Naive thymus-derived CD8-positive, alpha-beta T cell (primary cell): ENCODE data around the gene WWC1. TPM values are rescaled to one million over a fixed set of nuclear protein-coding genes. Genes with fewer than 3 reads are reported as not detected.

Source experiments
- ATAC-seq, 2 donors: fragments of 150-1000 bp; cut with Tn5 transposase in 1 of 2; sonication (Bioruptor Pico), chemical (Tn5 transposase) in 1 of 2; 1 replicate in 1 of 2; 2 replicates in 1 of 2; pipeline ENCODE4 v1.10.0; 2021; ENCODE audit warnings: mild to moderate bottlenecking in 2 of 2, moderate library complexity in 2 of 2
- POLR2A ChIA-PET: fragments of 350-600 bp; sonication (Branson Sonifier 250); formaldehyde crosslinking; loops from one replicate; lab custom pipeline; 2021; ENCODE audit warnings: antibody characterized with exemption; lab: Charles Lee
- DNase-seq, 10 donors: peaks; one replicate each; pipeline versions ENCODE4 v3.0.0 to v3.0.0-alpha.2; 2020 to 2022
- H3K27ac Mint-ChIP-seq, 10 donors: one replicate each; pipeline ENCODE4 v1.8.0; 2020 to 2022; ENCODE audit warnings: mild to moderate bottlenecking in 10 of 10, mixed read lengths in 10 of 10, moderate library complexity in 4 of 10, inconsistent platforms in 1 of 10
- H3K27me3 Mint-ChIP-seq, 5 donors: one replicate each; pipeline ENCODE4 v1.8.0; 2021 to 2022; ENCODE audit warnings: mixed read lengths in 5 of 5
- H3K36me3 Mint-ChIP-seq, 3 donors: one replicate each; pipeline ENCODE4 v1.8.0; 2020 to 2022; ENCODE audit warnings: mixed read lengths in 3 of 3, mild to moderate bottlenecking in 2 of 3, inconsistent platforms in 1 of 3
- H3K4me1 Mint-ChIP-seq, 4 donors: one replicate each; pipeline ENCODE4 v1.8.0; 2021 to 2022; ENCODE audit warnings: mixed read lengths in 4 of 4
- H3K4me3 Mint-ChIP-seq, 10 donors: one replicate each; pipeline ENCODE4 v1.8.0; 2020 to 2022; ENCODE audit warnings: mild to moderate bottlenecking in 10 of 10, mixed read lengths in 10 of 10, moderate library complexity in 6 of 10, inconsistent platforms in 1 of 10
- H3K9me3 Mint-ChIP-seq, 9 donors: one replicate each; pipeline ENCODE4 v1.8.0; 2020 to 2022; ENCODE audit warnings: mixed read lengths in 9 of 9, mild to moderate bottlenecking in 3 of 9, inconsistent platforms in 1 of 9, moderate library complexity in 1 of 9
- polyA plus RNA-seq, 3 donors: library from polyadenylated mRNA; unstranded; fragments of 300-500 nt; fragmentation: Illumina TruSeq; gene quantifications; one replicate each; pipeline ENCODE4 v1.2.3, GENCODE V29; 2021
- total RNA-seq, 8 experiments: library from RNA in 2 of 8; stranded (reverse) in 2 of 8; gene quantifications; one replicate each; pipeline ENCODE4 v1.2.3 and lab custom pipeline; 2021 to 2026

The WWC1 gene
- total and polyA plus RNA-seq, 5 experiments from 2014 or later = 0.15 to 0.62 TPM; not detected in 3

DNA sequence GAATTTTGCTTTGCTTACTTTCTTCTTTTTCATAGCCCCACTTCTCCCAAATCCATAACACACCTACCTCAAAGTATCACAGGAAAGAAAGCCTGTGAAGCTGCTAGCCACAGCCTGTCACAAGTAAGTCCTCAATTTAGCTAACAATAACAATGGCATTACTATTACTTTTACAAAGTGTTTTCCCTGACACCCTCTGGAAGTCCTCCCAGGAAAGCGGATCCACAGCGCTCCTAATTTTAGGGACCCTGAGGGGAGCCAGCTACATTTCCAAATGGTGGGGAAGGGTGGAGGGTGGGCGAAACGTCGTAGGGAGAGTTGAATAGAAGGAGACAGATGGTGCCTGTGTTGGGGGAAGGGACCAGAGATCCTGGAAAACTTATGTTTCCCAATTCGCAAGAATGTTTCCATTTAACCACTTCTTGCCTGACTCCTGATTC is 523 bp upstream of the WWC1 start:
- peaks cover 0 to 16% (median 4%) of the 10 kb centered on the region in 4 donors for H3K4me1 Mint-ChIP-seq
- peaks cover 2 to 6% (median 5%) of the 10 kb centered on the region in 3 donors for H3K36me3 Mint-ChIP-seq
- peaks cover 32 to 77% (median 51%) of the 10 kb centered on the region in 5 donors for H3K27me3 Mint-ChIP-seq
- H3K4me3 Mint-ChIP-seq = peak overlapping the region; percentile 25 to 76 (median 68)
- ATAC-seq (no peak), DNase-seq (no peak)
- H3K27ac Mint-ChIP-seq = no peak overlapping the region
- POLR2A ChIA-PET = no interaction called here
- peaks cover 0 to 14% (median 2%) of the 10 kb centered on the region in 9 donors for H3K9me3 Mint-ChIP-seq

DNA sequence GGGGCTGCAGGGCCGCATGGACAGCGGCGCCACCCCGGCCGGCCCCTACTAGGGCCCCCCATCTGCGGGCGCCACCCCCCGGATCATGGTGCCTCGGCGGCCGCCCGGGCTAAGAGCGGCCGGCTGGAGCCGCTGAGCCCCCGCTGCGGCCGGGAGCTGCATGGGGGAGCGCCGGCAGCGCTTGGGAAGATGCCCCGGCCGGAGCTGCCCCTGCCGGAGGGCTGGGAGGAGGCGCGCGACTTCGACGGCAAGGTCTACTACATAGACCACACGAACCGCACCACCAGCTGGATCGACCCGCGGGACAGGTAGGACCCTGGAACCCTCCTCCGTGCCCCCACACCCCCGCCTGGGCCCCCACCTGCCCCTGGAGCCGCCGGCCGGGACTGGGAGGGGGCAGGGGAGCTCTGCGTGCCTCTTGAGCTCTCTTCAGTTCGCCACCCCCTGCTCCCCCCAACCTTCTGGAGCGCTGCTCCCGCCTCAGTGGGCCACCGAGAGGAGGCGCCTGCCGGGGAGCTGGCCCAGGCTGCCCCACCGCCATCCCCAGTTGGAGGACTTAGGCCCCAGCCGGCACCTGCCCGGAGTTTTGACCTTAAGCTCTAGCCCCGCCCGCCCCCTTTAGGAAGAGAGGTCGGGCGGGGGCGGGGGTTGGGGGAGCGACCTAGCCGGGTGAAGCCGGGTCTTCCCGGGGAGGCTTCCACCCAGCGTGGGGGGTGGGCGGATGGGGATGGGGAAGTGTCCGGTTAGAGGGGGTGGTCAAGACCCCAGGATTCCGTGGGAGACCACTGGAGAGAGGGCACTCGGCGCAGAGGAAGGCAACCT is 730 bp downstream of the WWC1 start:
- DNase-seq (no peak), ATAC-seq (no peak)
- Mint-ChIP-seq H3K4me3 (peak overlapping the region in 3 of 10 donors; percentile 11 to 57 (median 50)), H3K4me1 (peaks cover 0 to 16% (median 4%) of the 10 kb centered on the region in 4 donors), H3K27ac (no peak overlapping the region), H3K36me3 (peaks cover 2 to 6% (median 5%) of the 10 kb centered on the region in 3 donors), H3K27me3 (peaks cover 32 to 69% (median 47%) of the 10 kb centered on the region in 5 donors), H3K9me3 (peaks cover 0 to 13% (median 0%) of the 10 kb centered on the region in 9 donors)
- POLR2A ChIA-PET = no interaction called here

DNA sequence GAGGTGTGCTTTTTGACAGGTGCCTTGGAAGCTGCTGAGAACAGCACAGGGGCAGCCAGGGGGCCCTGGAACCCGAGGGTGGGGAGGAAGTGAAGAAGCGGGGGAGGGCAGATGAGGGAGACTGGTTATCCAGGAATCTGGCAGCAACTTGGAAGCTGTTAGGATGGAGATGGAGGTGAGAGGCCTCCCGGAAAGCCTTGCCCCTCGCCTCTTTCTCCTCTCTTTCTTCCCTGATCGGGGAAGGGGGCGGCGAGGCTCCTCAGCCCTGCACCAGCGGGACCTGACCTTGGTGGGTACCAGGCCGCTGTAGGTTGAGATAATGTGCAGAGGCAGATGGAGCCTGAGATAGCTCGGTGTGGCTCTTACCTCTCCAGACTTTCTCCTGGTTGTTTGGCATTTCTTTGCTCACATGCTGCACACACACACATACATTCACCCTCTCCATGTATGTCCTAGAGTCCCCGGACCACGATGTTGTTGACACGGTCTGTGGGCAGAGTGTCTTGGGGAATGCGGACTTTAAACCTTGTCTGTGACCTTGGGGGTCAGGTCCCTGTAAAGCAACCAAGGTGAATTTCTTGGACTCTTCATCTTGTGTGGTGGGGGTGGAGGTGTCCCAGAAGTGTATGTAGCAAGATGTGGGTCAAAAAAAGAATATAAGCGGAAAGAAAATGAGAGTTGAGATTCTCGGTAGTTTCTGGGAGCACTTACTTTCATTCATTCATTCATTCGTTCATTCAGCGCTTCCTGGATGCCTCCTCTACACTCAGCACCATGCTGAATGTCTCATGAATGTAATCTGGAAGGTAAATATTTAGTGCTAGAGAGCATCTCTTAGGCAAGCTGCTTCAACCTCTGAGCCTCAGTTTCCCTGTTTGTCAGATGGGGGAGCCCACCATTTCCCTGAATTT is 1.6 kb downstream of the WWC1 start:
- H3K27me3 Mint-ChIP-seq = peaks cover 26 to 61% (median 42%) of the 10 kb centered on the region in 5 donors
- DNase-seq (no peak), ATAC-seq (no peak)
- H3K4me1 Mint-ChIP-seq = peaks cover 0 to 16% (median 4%) of the 10 kb centered on the region in 4 donors
- peak overlapping the region in 1 of 10 donors; percentile 67 for H3K27ac Mint-ChIP-seq
- POLR2A ChIA-PET = interaction anchor here (0.6 kb wide), 1 partner anchor 12 kb away, joined by 4 read pairs; no protein-coding TSS in a partner anchor
- H3K4me3 Mint-ChIP-seq = peak overlapping the region in 7 of 10 donors; percentile 26 to 68 (median 50)
- H3K9me3 Mint-ChIP-seq = peaks cover 0 to 8% (median 0%) of the 10 kb centered on the region in 9 donors
- peaks cover 2 to 5% (median 3%) of the 10 kb centered on the region in 3 donors for H3K36me3 Mint-ChIP-seq

DNA sequence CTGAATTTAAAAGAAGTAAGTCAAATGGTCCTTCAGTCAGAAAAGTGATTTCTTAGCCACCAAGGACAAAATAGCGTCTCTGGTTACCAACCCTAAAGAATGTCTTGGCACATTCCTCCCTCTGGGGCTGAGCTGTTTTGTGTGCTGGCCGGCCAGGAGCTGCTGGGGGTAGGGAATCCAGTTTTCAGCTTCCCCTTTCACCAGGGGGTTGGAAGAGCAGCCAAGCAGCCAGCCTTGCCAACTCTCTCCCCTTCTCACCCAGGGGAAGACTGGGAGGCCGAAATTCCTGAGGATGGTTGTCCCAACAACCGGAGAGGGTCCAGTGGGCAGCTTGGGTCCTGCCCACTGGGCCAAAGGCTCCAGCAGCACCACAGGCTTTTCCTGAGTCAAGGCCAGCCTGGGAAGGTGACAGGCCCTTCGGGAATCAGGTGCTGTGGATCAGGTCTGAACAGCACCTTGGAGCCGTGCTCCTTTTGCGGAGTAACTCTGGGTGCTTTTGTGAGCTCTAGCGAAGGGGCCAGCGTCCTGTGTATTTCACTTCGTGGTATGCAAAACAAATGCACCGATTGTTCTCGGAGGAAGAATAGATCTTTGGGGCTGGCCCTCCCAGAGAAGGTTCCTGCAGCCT is 4.2 kb downstream of the WWC1 start:
- no peak for DNase-seq
- H3K27ac Mint-ChIP-seq = no peak overlapping the region
- no peak for ATAC-seq
- H3K36me3 Mint-ChIP-seq = peaks cover 0 to 2% (median 0%) of the 10 kb centered on the region in 3 donors
- H3K27me3 Mint-ChIP-seq = peaks cover 18 to 50% (median 29%) of the 10 kb centered on the region in 5 donors
- peaks cover 0 to 10% (median 4%) of the 10 kb centered on the region in 4 donors for H3K4me1 Mint-ChIP-seq
- POLR2A ChIA-PET = interaction anchor here (0.7 kb wide), 1 partner anchor 1815 kb away, joined by 4 read pairs; no protein-coding TSS in a partner anchor
- peaks cover 0 to 3% (median 0%) of the 10 kb centered on the region in 9 donors for H3K9me3 Mint-ChIP-seq
- no peak overlapping the region for H3K4me3 Mint-ChIP-seq

DNA sequence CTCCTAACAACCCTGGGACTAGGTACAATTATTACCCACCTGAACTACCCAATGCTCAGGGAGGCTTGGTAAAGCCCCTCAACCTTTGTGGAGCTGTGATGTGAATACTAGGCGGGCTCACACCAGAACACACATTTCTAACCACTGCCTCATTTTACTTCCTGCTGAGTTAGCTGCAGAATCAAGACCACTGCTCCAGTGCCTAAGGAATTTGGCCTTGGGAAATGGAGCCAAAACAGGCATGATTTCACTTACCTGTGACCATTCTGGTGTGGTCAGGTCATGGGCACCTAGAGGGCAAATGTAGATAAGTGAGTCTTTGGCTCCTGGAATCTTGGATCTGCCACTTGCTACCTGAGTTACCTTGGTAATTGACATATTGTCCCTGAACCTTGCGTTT is 5.2 kb downstream of the WWC1 start:
- POLR2A ChIA-PET = no interaction called here
- H3K27me3 Mint-ChIP-seq = peaks cover 13 to 43% (median 26%) of the 10 kb centered on the region in 5 donors
- H3K36me3 Mint-ChIP-seq = no peaks in the 10 kb centered on the region
- H3K4me3 Mint-ChIP-seq = no peak overlapping the region
- H3K27ac Mint-ChIP-seq = no peak overlapping the region
- peaks cover 0 to 2% (median 0%) of the 10 kb centered on the region in 9 donors for H3K9me3 Mint-ChIP-seq
- DNase-seq (no peak), ATAC-seq (no peak)
- peaks cover 0 to 5% (median 1%) of the 10 kb centered on the region in 4 donors for H3K4me1 Mint-ChIP-seq

DNA sequence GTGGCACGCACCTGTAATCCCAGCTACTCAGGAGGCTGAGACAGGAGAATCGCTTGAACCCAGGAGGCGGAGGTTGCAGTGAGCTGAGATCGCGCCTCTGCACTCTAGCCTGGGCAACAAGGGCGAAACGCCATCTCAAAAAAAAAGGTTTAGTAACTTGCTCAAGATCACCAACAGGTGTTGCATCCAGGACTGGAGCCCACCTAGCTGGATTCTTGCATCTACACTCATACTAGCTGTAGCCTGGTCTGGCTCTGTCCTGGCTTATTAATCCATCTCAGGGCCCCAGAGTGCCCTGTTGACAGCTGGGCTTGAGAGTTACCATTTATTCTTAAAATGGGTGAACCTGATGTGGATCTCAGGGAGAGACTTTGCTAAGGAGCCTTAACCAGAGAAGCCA is 7.5 kb downstream of the WWC1 start:
- Mint-ChIP-seq H3K4me3 (no peak overlapping the region), H3K4me1 (no peaks in the 10 kb centered on the region), H3K27me3 (peaks cover 6 to 29% (median 18%) of the 10 kb centered on the region in 5 donors), H3K36me3 (no peaks in the 10 kb centered on the region), H3K9me3 (peaks cover 0 to 2% (median 0%) of the 10 kb centered on the region in 9 donors), H3K27ac (no peak overlapping the region)
- ATAC-seq (no peak), DNase-seq (no peak)
- POLR2A ChIA-PET = no interaction called here

DNA sequence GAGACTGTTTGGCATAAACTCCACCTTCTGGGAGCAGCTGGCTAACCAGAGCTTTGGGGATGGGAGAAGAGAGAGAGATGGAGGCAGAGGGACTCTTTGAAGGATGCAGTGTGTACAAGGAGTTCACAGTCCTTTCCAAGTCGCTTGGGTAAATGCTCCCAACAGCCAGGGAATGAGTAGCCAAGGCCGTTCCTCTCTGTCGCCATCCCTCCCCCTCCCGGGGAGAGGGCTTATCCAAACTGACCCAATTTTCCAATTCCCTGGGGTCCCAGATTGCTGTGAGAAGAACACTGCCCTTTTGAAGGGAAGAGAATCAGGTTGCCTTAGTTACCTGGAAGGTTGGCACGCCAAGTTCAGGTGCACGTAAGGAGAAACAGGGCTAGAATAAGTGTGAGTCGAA is 7.9 kb downstream of the WWC1 start:
- Mint-ChIP-seq H3K36me3 (no peaks in the 10 kb centered on the region), H3K4me1 (no peaks in the 10 kb centered on the region), H3K4me3 (no peak overlapping the region), H3K27ac (no peak overlapping the region), H3K9me3 (peaks cover 0 to 2% (median 0%) of the 10 kb centered on the region in 9 donors), H3K27me3 (peaks cover 3 to 25% (median 14%) of the 10 kb centered on the region in 5 donors)
- POLR2A ChIA-PET = no interaction called here
- DNase-seq = no peak
- no peak for ATAC-seq

DNA sequence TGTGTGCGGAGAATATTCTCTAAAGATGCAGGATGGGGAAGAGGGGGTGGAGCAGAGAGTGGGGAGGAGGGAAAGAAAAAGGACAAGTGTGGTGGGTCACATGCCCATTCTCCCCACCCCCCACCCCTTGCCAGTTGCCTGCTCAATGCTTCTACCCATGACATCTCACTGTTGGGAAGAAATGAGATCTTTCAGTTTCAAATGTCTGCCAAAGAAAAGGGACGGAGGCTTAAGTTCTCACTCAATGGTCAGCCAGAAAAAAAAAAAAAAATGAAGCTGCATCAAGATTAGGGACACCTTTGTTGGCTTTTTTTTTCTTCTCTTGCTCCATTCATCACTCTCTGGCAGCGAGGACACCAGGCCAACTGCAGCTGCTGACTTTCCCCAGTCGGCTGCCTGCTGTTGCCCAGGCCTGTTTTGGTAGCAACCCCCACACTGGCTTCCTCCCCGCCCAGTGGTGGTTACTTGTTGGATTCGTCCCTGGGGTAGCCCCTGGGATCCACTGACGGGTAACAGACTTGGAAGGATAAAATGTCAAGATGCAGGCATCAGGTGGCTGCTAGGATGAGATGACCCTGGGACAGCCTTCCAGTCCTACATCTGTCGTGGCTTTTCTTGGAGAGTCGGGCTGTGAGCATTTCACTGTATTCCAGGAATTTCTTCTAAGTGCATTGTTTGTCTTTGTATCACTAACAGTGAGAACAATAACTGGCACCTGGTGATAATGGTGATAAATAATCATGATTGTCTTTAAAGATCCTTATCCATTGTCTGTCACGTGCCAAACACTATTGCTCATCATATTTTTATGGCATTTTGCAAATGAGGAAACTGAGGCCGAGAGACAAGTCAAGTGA is 9.1 kb downstream of the WWC1 start:
- Mint-ChIP-seq H3K27ac (no peak overlapping the region), H3K4me1 (no peaks in the 10 kb centered on the region), H3K4me3 (no peak overlapping the region), H3K9me3 (peaks cover 0 to 2% (median 0%) of the 10 kb centered on the region in 9 donors), H3K27me3 (peaks cover 0 to 17% (median 8%) of the 10 kb centered on the region in 5 donors), H3K36me3 (no peaks in the 10 kb centered on the region)
- POLR2A ChIA-PET = no interaction called here
- DNase-seq (no peak), ATAC-seq (no peak)

DNA sequence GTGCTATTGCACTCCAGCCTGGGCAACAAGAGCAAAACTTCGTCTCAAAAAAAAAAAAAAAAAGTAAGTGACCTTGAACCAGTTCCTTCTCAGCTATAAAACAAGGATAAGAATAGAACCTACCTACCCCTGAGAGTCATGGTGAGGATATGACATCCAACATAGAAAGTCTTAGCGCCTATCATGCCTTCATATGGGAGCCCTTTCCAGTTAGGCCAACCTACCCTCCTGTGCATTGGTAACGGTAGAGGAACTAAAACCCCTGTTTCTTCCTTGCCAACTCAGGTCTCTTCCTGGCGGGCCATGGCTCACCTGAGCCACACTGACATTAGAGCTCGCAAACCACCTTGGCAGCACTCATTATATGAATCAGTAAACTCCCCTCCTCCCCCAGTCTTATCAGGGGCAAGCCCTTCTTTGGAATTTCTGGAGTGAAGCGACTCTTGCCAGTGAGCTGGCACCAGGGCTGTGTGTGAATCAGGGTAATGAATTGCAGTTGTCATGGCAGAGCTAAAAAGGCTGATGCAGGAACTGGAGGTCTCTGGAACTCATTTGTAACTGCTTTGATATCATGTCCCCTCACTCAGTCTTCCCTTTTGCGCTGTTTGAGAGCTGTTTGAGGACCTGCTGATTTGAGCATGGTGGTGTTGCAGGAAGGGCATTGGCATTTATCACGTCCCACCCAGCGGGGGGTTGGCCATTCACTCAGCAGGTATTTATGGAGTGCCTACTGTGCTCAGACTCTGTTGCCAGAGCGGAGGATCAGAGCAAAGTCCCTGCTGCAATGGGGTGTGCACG is 10.3 kb downstream of the WWC1 start:
- ATAC-seq (no peak), DNase-seq (no peak)
- Mint-ChIP-seq H3K4me3 (no peak overlapping the region), H3K36me3 (no peaks in the 10 kb centered on the region), H3K9me3 (peaks cover 0 to 2% (median 0%) of the 10 kb centered on the region in 9 donors), H3K4me1 (no peaks in the 10 kb centered on the region), H3K27ac (no peak overlapping the region), H3K27me3 (peaks cover 0 to 11% (median 8%) of the 10 kb centered on the region in 5 donors)
- POLR2A ChIA-PET = no interaction called here

DNA sequence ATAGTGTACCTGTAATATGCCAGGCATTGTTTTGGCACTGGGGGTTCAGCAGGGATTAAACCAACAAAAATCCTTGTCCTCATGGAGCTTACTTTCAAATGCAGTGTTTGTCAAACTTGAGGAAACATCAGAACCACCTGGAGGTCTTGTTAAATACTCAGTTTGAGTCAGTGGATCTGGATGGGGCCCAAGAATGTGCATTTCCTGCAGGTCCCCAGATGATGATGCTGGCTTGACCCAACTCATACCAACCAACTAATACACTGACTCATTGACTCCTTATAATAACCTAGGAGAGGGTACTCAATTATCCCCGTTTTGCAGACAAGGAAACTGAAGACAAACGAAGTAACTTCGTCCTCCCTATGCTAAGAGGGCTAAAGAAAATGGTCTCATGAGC is 11.3 kb downstream of the WWC1 start:
- no peaks in the 10 kb centered on the region for H3K4me1 Mint-ChIP-seq
- H3K27me3 Mint-ChIP-seq = peaks cover 2 to 11% (median 8%) of the 10 kb centered on the region in 5 donors
- H3K9me3 Mint-ChIP-seq = peaks cover 0 to 2% (median 0%) of the 10 kb centered on the region in 9 donors
- no peak overlapping the region for H3K4me3 Mint-ChIP-seq
- ATAC-seq (no peak), DNase-seq (no peak)
- no peak overlapping the region for H3K27ac Mint-ChIP-seq
- POLR2A ChIA-PET = no interaction called here
- no peaks in the 10 kb centered on the region for H3K36me3 Mint-ChIP-seq
